Osteocyte (in vitro differentiated cells): ENCODE measurements around the gene NSD1. TPM values are rescaled to one million over a fixed set of nuclear protein-coding genes. Genes with fewer than 3 reads are reported as not detected.

Experiments
- DNase-seq: peaks from one replicate; pipeline ENCODE4 v3.0.0; 2021; ENCODE audit warnings: mixed read lengths; ENCODE audit not compliant: unreplicated experiment; ENCODE audit errors: extremely low spot score
- H3K27ac Mint-ChIP-seq: one replicate; pipeline ENCODE4 v1.8.0; 2021; ENCODE audit warnings: mild to moderate bottlenecking, mixed read lengths; ENCODE audit not compliant: unreplicated experiment
- H3K27me3 Mint-ChIP-seq: one replicate; pipeline ENCODE4 v1.8.0; 2021; ENCODE audit warnings: mixed read lengths; ENCODE audit not compliant: unreplicated experiment
- H3K36me3 Mint-ChIP-seq: one replicate; pipeline ENCODE4 v1.8.0; 2021; ENCODE audit warnings: mixed read lengths; ENCODE audit not compliant: unreplicated experiment
- H3K4me1 Mint-ChIP-seq: one replicate; pipeline ENCODE4 v1.8.0; 2021; ENCODE audit warnings: mixed read lengths; ENCODE audit not compliant: unreplicated experiment
- H3K4me3 Mint-ChIP-seq: one replicate; pipeline ENCODE4 v1.8.0; 2021; ENCODE audit warnings: mild to moderate bottlenecking, moderate library complexity, mixed read lengths; ENCODE audit not compliant: unreplicated experiment
- H3K9me3 Mint-ChIP-seq: one replicate; pipeline ENCODE4 v1.8.0; 2021; ENCODE audit warnings: mixed read lengths; ENCODE audit not compliant: unreplicated experiment
- CTCF ChIP-seq: fragments of 200-600 bp; sonication (generic); IDR thresholded peaks from 2 replicates; pipeline ENCODE4 v1.5.0; 2021; ENCODE audit warnings: antibody characterized with exemption, mild to moderate bottlenecking, moderate library complexity
- total RNA-seq: library from RNA; stranded (reverse); gene quantifications from 2 replicates; pipeline ENCODE4 v1.2.1, GENCODE V29; 2021

The NSD1 gene
- total RNA-seq, 1 donor from 2014 or later, result 74.7 TPM

GRCh38 chr5:177091232-177091631, 42.3 kb upstream of the NSD1 start:
- Mint-ChIP-seq H3K27ac (no peak overlapping the region), H3K27me3 (peaks cover 2% of the 10 kb centered on the region), H3K36me3 (no peaks in the 10 kb centered on the region), H3K9me3 (no peaks in the 10 kb centered on the region), H3K4me1 (peaks cover 28% of the 10 kb centered on the region), H3K4me3 (no peak overlapping the region)
- TF ChIP-seq CTCF, result no peak
- no peak for DNase-seq

GRCh38 chr5:177092178-177093081, 41.1 kb upstream of the NSD1 start:
- no peak for TF ChIP-seq CTCF
- no peak for DNase-seq
- Mint-ChIP-seq H3K36me3 (no peaks in the 10 kb centered on the region), H3K4me1 (peaks cover 27% of the 10 kb centered on the region), H3K27ac (no peak overlapping the region), H3K27me3 (peaks cover 2% of the 10 kb centered on the region), H3K4me3 (no peak overlapping the region), H3K9me3 (no peaks in the 10 kb centered on the region)

- Mint-ChIP-seq H3K4me3 (no peak overlapping the region), H3K36me3 (no peaks in the 10 kb centered on the region)
- no peak for TF ChIP-seq CTCF
Observed at GRCh38 chr5:177093082-177093712, 40.4 kb upstream of the NSD1 start.

GRCh38 chr5:177093803-177094202, 39.8 kb upstream of the NSD1 start:
- Mint-ChIP-seq H3K27ac (no peak overlapping the region), H3K4me1 (peaks cover 31% of the 10 kb centered on the region), H3K36me3 (no peaks in the 10 kb centered on the region), H3K9me3 (no peaks in the 10 kb centered on the region), H3K4me3 (no peak overlapping the region), H3K27me3 (no peaks in the 10 kb centered on the region)
- TF ChIP-seq CTCF, result no peak
- DNase-seq, result no peak

More at GRCh38 chr5:177093082-177093712, 40.4 kb upstream of the NSD1 start:
- H3K27ac Mint-ChIP-seq, result no peak overlapping the region
- no peaks in the 10 kb centered on the region for H3K27me3 Mint-ChIP-seq
- peaks cover 27% of the 10 kb centered on the region for H3K4me1 Mint-ChIP-seq
- DNase-seq, result no peak
- H3K9me3 Mint-ChIP-seq, result no peaks in the 10 kb centered on the region
